OCI-LY1 (cell line): Measurements from ENCODE around the gene GALNT7.

Experiments used
- CTCF ChIP-seq: fragments of 200-600 bp; sonication (generic), shearing (Covaris generic); IDR thresholded peaks from 2 replicates; pipeline ENCODE4 v1.5.1; 2017; ENCODE audit warnings: mild to moderate bottlenecking, antibody characterized with exemption, low read length, moderate library complexity, mixed read lengths
- EZH2 ChIP-seq: fragments of 200-600 bp; sonication (generic), shearing (Covaris generic); IDR thresholded peaks from 2 replicates; pipeline ENCODE4 v1.8.0; 2017; ENCODE audit warnings: borderline replicate concordance, mixed run types, mild to moderate bottlenecking, antibody characterized with exemption, low read length, moderate library complexity, mixed read lengths

- TF ChIP-seq CTCF (peak; percentile 80), EZH2 (no peak)
These were observed 24.0 kb downstream of the GALNT7 start for GRCh38 chr4:173192375-173193162.
